Nephron (organoid): ENCODE measurements around the gene WDR48.

Source experiments
- H3K27ac Mint-ChIP-seq, 3 experiments: 2 replicates each; pipeline ENCODE4 v1.8.0; 2020; ENCODE audit warnings: mixed read lengths in 3 of 3, mild to moderate bottlenecking in 2 of 3, moderate library complexity in 1 of 3
- H3K27me3 Mint-ChIP-seq: 2 replicates; pipeline ENCODE4 v1.8.0; 2021; ENCODE audit warnings: low read depth, mild to moderate bottlenecking, moderate library complexity, mixed read lengths
- H3K36me3 Mint-ChIP-seq: 2 replicates; pipeline ENCODE4 v1.8.0; 2020; ENCODE audit warnings: low read depth, mixed read lengths
- H3K4me1 Mint-ChIP-seq: 2 replicates; pipeline ENCODE4 v1.8.0; 2020; ENCODE audit warnings: mixed read lengths
- H3K4me3 Mint-ChIP-seq, 3 experiments: 2 replicates each; pipeline ENCODE4 v1.8.0; 2020; ENCODE audit warnings: mild to moderate bottlenecking in 3 of 3, mixed read lengths in 3 of 3, moderate library complexity in 2 of 3
- H3K9me3 Mint-ChIP-seq: 2 replicates; pipeline ENCODE4 v1.8.0; 2020; ENCODE audit warnings: mixed read lengths
- TF ChIP-seq, protein P1 (sequence below), 3 experiments: fragments of 200-600 bp; sonication (generic); IDR thresholded peaks; one replicate each; pipeline ENCODE4 v1.5.0; 2021; ENCODE audit warnings: antibody characterized with exemption in 3 of 3; ENCODE audit not compliant: unreplicated experiment in 3 of 3

WDR48 gene

DNA sequence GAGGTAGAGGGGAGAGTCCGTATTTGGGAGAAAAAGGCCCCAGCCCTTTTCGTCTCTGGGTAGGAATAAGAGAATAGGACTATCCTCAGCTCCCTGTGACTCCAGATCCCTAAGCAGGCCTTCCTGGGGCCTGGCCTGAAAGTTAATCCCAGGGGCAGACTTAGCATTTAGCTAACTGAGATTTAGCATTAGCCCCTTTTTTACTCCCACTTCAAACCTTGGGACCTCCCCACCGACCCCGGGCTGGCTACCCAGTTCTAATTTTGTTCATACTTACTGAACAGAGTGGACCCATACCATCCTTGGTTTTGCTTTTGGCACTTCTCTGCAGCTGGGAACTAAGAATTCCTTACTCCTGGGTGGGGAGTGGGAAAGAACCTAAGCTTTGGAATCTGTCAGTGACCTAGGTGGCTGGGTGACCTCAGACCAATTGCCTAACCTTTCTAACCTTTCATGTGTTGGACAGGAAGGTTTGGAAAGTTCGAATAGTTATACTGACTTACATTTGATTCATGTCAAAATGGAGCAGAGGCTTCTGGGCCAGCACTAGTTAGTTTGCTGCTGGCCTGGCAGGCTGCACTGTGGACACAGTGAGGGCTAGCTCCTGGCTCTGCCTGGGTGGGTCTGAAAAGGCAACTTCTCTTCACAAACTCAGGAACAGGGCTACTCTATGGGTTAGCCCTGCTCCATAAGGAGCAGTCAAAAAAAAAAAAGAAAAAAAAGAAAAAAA lies 67.3 kb downstream of the WDR48 start:
- no peaks in the 10 kb centered on the region for H3K4me1 Mint-ChIP-seq
- no peaks in the 10 kb centered on the region for H3K27me3 Mint-ChIP-seq
- no peaks in the 10 kb centered on the region for H3K36me3 Mint-ChIP-seq
- TF ChIP-seq, protein P1, sequence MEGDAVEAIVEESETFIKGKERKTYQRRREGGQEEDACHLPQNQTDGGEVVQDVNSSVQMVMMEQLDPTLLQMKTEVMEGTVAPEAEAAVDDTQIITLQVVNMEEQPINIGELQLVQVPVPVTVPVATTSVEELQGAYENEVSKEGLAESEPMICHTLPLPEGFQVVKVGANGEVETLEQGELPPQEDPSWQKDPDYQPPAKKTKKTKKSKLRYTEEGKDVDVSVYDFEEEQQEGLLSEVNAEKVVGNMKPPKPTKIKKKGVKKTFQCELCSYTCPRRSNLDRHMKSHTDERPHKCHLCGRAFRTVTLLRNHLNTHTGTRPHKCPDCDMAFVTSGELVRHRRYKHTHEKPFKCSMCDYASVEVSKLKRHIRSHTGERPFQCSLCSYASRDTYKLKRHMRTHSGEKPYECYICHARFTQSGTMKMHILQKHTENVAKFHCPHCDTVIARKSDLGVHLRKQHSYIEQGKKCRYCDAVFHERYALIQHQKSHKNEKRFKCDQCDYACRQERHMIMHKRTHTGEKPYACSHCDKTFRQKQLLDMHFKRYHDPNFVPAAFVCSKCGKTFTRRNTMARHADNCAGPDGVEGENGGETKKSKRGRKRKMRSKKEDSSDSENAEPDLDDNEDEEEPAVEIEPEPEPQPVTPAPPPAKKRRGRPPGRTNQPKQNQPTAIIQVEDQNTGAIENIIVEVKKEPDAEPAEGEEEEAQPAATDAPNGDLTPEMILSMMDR (IDR thresholded peaks at IDR 0.05; ENCODE audit: unreplicated experiment in 3 of 3) = no peak
- no peak overlapping the region for H3K27ac Mint-ChIP-seq
- no peak overlapping the region for H3K4me3 Mint-ChIP-seq
- no peaks in the 10 kb centered on the region for H3K9me3 Mint-ChIP-seq

DNA sequence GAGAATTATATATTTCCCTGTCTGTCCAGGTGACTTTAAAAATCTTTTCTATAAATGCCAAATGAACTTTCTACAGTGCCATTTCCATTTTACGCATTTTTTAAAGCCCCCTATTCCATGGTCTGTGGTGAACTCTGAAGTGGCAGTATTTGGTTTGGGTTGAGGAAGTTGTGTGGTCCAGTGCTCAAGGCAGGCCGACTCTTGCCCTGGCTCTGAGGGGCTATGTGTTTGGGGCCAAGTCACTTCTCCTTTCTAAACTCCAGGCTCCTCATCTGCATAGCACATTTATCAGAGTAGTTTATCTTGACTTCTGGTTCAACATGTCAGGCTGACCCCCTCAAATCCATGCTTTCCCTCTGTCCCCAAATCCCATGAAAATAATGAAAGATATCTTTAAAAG lies 69.8 kb downstream of the WDR48 start:
- no peak overlapping the region for H3K27ac Mint-ChIP-seq
- no peak overlapping the region for H3K4me3 Mint-ChIP-seq
- H3K9me3 Mint-ChIP-seq = no peaks in the 10 kb centered on the region
- no peaks in the 10 kb centered on the region for H3K36me3 Mint-ChIP-seq
- H3K4me1 Mint-ChIP-seq = peaks cover 3% of the 10 kb centered on the region
- TF ChIP-seq, protein P1 (IDR thresholded peaks at IDR 0.05; ENCODE audit: unreplicated experiment in 3 of 3) = no peak
- H3K27me3 Mint-ChIP-seq = peaks cover 3% of the 10 kb centered on the region

DNA sequence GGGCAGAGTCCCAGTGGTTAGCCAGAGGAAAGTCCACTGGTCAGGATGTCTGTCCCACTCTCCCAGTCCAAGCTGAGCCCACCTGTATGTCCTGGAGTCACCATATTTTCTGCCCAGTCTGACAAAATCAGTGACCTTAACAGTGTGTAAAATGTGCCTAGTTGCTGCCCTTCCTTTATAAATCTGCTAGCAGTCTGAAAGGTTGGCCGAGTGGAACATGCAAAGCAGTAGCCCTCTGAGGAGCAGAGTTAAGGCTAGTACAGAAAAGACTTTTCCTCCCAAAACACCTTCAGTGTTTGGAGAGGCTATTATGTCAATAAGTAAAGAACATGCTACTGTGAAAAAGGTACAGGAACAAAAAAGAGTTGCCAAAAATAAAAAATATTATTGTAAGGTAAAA lies 71.0 kb downstream of the WDR48 start:
- Mint-ChIP-seq H3K4me1 (peaks cover 5% of the 10 kb centered on the region), H3K36me3 (no peaks in the 10 kb centered on the region), H3K4me3 (no peak overlapping the region), H3K27me3 (peaks cover 3% of the 10 kb centered on the region), H3K9me3 (no peaks in the 10 kb centered on the region), H3K27ac (no peak overlapping the region)
- TF ChIP-seq, protein P1 (IDR thresholded peaks at IDR 0.05; ENCODE audit: unreplicated experiment in 3 of 3) = no peak

DNA sequence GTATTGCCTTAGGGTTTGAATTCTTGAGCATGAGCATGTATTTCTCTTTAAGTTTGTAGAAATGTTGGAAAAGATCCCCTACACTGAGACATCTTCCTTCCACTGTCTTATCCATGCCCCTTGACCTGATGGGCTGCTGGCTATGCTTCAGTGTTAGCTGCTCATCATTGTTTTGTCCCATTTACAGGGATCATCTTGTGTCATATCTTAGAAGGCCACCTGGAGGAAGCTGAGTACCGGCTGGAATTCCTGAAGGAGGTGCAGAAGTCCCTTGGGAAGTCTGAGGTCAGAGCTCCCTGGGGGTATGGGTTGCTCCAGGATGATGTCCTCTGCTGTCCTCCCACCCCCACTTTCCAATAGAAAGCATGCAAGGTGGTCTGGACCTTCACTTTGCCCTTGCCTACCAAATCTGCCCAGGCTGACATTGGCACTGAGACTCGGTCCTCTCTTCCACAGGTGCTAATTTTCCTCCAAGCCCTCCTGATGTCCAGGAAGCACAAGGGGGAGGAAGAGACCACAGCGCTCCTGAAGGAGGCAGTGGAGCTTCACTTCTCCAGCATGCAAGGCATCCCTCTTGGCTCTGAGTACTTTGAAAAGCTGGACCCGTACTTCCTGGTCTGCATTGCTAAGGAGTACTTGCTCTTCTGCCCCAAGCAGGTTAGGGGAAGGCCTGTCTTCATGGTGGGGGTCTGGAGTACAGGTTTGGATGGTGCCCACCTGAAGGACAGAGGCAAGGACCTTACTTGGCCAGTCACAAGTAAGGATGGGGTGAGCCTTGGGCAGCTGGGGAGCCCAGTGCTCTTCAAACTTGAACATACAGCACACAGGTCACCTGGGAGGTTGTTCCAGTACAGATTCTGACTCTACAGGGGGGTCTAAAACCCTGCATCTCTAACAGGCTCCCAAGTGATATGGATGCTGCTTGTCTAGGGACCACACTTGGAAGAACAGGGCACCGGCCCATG lies 73.3 kb downstream of the WDR48 start:
- TF ChIP-seq, protein P1 (IDR thresholded peaks at IDR 0.05; ENCODE audit: unreplicated experiment in 3 of 3) = peak; percentile 30 to 37 (median 32)
- no peaks in the 10 kb centered on the region for H3K9me3 Mint-ChIP-seq
- H3K4me1 Mint-ChIP-seq = peaks cover 5% of the 10 kb centered on the region
- no peak overlapping the region for H3K27ac Mint-ChIP-seq
- no peaks in the 10 kb centered on the region for H3K36me3 Mint-ChIP-seq
- peaks cover 3% of the 10 kb centered on the region for H3K27me3 Mint-ChIP-seq
- no peak overlapping the region for H3K4me3 Mint-ChIP-seq

DNA sequence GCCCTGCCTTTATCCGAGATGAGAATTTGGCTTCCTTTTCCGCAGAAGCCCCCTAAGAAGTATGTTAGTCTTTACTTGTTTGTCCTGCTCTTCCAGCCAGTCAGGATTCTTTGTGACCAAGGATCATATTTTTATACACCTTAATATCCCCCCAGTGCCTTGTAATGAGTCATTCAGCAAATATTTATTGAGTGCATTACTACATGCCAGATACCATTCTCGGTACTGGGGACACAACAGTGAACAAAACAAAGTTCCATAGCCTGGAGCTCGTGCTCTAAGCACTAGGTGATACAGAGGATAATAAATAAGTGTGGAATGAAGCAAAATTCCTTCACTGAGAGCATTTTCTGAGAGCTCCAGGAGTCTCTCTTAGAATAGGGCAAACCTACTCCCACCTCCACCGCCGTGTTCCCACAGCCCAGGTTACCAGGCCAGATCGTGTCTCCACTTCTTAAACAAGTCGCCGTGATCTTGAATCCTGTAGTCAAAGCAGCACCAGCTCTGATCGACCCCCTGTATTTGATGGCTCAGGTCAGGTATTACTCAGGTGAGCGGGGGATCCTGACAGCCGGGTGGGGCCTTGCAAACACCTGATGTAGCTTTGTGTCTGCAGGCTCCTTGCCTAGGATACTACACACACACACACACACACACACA lies 74.2 kb downstream of the WDR48 start:
- Mint-ChIP-seq H3K27me3 (peaks cover 3% of the 10 kb centered on the region), H3K4me3 (no peak overlapping the region), H3K36me3 (no peaks in the 10 kb centered on the region), H3K9me3 (no peaks in the 10 kb centered on the region), H3K4me1 (peaks cover 5% of the 10 kb centered on the region), H3K27ac (peak overlapping the region in 1 of 3 experiments; percentile 2)
- TF ChIP-seq, protein P1 (IDR thresholded peaks at IDR 0.05; ENCODE audit: unreplicated experiment in 3 of 3) = no peak
